Stimulated activated CD4-positive, alpha-beta T cell treated with anti-CD3 and anti-CD28 coated beads, Interleukin-12 subunit alpha, Interleukin-12 subunit beta, amount 100 ng/mL, for 24 hours (primary cell): ENCODE results near the gene CAPZB.
A peak's percentile ranks its signal among the peaks of the same experiment; 100 is the strongest.

ENCODE experiments used
- DNase-seq, 2 experiments: peaks; one replicate each; pipeline ENCODE4 v3.0.0-alpha.2; 2020; ENCODE audit warnings: low read depth in 2 of 2

CAPZB gene

DNA sequence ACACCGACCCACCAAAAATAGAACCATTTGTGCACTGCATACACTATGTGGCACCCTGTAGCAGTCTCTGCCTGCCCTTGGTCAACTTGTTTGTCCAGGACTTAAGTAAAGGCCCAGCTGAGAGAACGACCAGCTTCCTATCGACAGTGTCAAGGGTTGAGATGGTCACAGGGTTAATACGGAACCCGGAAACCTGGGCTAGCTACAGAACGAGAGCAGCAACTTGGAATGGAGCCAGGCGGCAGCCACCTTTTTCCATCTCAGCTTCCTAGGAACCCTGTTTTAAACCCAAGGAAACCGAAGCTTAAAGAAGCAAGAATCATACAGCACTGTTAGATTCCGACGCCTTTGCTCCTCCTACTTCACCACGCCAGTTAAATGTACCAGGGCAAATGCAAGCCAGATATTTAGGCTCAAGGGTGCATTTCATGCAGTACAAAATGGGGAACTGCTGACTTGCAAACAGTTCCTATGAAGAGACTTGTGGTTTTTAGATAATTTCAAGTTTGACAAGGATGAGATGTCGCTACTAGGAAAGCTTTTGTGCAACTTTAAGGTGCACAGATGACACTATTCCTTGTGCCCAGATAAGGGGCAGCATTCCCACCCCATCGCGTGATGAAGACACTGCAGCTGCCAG, 137.7 kb downstream of the CAPZB start:
- no peak for DNase-seq

- no peak for DNase-seq
Observed at GRCh38 chr1:19346026-19346425, 139.3 kb downstream of the CAPZB start.

DNA sequence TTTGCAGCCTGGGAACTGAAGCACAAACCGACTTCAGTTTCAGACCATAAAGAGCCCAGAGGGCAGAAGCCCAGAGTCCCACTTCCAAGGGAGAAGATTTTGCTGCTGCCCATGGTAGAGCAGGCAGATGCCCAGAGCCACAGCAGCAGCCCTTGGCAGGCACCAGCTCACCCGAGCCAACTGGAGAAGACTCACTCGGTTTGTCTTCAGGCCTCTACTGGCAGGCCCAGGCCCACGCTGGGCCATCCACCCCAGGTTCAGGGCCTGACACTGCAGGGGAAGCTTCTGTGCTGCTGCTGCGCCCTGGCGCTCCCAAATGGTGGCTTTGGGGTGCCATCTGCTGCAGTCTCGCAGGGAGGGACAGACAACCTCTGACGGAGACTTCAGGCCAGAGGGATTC, 139.9 kb downstream of the CAPZB start:
- DNase-seq, result no peak

- DNase-seq, result no peak
Observed at GRCh38 chr1:19344831-19345230, 140.5 kb downstream of the CAPZB start.

GRCh38 chr1:19344372-19344810, 140.9 kb downstream of the CAPZB start:
- DNase-seq, result peak; percentile 11 to 22

DNA sequence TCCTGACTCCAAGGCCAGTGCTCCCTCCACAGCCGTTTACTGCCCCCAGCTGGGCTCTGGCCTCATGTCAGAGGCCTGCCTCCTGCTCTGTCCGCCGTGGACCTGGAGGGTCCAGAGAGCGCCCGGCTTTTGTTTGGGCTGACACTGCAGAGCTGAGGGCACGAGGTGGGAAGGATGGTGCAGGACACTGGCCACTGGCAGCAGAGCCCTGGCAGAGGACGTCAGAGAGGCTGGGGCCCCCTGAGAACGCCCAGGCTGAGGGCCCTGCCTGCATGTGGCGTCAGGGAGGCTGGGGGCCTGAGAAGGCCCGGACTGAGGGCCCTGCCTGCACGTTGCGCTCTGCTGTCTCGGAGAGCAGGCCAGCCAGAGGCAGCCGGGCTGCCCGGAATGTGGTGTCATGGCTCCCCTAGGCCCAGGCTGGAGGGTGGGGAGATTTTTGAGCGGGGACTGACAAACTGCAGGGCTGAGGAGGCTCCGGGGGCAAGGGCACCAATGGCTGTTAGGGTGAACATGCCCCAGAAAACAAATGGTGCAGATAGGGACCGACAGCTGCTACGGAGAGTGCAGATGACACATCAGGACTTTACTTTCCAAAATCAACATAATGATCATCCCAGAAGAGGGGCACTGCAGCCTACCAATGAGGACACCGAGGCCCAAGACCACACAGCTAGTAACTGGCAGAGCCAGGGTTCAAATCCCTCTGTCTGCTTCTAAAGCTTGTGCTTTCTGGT, 141.6 kb downstream of the CAPZB start:
- DNase-seq, result no peak

DNA sequence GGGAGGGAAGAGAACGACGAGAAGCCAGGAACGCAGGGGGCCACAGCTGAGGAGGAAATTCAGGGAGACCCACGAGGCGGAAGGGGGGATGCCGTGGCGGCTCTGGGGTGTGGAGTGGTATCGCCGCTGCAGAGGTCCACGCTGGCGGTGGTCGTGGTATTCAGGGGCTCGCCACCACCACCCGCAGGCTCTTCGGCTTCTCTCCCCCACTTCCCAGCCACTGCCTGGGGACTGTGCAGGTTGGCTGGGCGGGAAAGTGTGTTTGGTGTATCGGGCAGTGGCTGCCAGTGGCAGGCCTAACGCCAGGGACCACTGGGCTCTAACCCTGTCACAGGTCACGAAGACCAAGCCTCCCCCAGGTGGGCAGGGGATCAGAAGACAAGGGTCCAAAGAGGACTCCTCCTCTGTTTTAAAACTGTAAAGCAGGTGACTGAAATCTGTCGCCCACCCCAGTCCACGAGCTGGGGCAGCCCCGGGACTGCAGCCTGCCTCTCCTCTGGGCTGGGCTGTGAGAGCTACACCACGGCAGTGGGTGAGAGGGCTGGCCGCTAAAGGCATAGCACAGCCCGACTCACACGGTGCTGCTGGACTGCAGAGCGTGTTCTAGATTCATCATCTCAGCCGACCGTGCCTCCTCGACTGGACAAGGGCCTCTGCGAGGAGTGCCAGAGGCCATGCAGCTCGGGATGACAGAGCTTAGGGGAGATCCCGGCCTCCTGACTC, 142.3 kb downstream of the CAPZB start:
- DNase-seq, result no peak

DNA sequence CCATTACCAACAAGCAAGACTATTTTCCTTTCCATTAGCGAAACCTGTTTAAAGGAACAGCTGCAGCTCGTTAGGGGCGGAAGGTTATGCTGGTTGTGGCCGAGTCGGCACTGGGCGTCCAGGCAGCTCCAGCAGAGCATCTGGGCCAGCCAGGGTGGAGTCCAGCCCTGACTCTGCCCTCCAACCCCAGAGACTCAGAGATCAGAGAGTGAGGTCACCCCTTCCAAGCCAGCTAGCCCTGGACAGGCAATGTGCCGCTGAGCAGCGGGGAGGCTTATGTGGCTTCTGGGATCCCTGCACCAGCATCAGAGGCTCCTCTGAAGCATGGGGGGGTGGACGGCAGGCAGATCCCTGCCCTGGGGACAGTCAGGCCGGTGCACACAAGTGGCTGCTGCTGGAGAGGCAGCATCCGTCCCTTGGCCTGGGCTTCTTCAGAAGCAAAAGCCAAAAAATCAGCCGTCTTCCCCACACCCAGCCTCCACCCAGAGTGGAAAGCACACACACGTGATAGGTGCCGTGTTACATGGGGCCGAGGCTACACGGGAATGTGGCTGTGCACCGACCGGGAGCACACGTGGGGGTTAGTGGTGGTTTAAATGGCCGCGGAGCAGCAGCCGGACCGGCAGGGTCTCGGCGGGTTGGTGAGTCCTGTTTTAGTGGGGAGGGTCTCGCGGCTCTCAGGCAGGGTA, 143.1 kb downstream of the CAPZB start:
- no peak for DNase-seq

- peak; percentile 47 to 80 for DNase-seq
Observed at GRCh38 chr1:19341201-19342061, 143.9 kb downstream of the CAPZB start.

- DNase-seq, result no peak
Observed at GRCh38 chr1:19340387-19340937, 144.9 kb downstream of the CAPZB start.

GRCh38 chr1:19339214-19339861, 146.0 kb downstream of the CAPZB start:
- no peak for DNase-seq

- no peak for DNase-seq
Observed at GRCh38 chr1:19338323-19338762, 147.0 kb downstream of the CAPZB start.

DNA sequence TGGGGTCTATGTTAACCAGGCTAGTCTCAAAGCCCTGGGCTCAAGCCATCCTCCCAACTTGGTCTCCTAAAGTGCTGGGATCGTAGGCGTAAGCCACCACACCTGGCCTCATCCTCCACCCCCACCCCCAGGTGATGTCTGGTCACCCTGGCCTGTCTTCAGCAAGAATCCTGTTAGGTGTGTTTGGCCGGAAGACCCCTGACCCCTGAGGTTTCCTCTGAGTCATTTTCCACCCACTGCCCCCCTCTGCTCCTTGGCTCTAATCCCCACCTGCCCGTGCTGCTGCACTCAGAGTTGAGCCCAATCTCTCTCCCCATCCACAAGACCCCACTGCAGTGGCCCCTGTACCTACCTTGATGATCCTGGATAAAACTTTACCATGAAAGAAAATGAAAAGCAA, 148.1 kb downstream of the CAPZB start:
- no peak for DNase-seq

DNA sequence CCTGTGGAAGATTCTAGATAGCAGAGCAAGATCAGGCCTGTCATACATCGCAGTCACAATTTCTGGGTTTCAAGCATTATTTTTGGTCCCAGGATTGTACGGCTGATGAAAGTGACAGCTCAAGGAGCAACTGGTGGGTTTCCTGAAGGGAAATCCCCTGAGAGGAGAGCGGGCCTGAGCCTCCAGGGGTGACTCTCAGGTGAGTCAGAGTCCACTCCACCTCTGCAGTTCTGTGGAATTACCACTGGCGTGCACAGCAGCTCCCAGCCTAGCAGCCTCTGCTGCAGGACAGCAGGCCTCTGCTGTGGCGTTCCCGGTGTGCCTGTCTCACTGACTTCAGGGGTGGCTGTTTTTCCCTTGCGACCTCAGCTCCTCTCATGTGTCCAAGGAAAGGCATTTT, 148.8 kb downstream of the CAPZB start:
- DNase-seq, result peak; percentile 38 to 49

DNA sequence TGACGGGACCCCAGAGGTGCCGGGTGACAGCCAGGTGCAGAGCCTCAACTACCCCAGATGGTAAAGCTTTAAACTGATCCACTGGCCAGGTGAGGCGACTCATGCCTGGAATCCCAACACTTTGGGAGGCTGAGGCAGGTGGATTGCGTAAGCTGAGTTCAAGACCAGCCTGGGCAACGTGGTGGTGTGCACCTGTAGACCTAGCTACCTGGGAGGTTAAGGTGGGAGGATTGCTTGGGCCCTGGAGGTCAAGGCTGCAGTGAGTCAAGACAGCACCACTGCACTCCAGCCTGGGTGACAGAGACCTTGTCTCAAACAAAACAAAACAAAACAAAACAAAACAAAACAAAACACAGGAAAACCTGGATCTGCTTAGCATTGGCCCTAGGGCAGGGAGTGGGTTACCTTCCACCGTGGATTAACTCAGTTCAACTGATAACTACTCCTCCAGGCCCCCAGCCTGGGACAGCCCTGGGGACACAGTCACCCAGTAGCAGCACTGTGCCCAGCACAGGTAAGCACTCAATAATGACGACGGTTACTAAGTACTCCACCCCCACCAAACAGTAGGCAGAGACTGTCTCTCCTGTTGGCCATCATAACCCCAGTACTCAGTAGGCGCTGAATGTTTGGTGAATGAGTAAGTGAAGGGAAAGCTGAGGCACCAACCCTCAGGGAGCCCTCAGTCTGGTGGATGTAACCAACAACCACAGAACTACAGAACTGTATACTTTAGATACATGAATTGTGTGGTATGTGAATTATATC, 151.6 kb downstream of the CAPZB start:
- no peak for DNase-seq

DNA sequence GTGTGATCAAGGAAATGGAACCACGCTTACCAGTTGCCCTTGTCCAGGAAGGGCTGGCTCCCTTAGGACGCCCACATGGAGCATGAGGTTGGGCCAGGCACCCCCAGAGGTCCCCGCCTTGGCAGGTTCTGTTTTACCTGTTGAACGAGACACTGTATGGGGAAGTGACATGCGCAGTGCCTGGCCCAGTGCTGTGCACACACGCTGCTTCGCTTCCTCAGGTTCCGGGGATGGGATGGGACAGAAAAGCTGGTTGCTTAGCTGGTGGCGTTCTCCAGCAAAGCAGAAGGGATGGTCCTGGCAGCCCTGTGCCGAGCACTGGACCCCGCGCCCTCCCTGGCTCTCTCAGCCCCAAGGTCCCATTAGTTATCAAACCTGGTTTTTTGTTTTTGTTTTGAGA, 152.5 kb downstream of the CAPZB start:
- DNase-seq, result no peak

DNA sequence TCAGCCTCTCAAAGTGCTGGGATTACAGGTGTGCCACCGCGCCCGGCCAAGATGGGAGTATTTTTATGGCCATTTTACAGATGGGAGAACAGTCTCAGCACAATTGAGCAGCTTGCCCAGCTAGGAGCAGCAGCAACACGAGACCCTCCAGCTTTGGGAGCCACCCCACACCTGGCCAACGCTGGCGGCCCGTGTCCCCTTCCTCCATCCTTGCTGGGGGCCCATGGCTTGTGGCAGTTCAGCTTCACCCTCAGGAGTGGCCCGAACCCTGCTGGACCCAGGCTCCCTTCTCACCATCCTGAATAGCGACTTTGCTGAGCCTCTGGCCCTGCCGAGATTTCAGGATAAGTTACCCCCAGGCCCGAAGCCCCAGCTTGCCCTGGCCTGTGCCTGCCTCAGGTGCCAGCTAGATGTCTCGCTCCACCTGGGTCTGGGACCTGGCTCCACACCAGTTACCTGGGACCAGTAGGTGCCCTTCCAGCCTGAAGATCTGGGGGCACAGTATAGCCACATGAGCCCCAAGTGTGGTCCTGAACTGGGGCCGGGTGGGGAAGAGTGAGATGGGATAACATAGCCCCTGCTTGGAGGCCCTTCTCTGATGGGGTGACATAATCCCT, 154.0 kb downstream of the CAPZB start:
- DNase-seq, result no peak

DNA sequence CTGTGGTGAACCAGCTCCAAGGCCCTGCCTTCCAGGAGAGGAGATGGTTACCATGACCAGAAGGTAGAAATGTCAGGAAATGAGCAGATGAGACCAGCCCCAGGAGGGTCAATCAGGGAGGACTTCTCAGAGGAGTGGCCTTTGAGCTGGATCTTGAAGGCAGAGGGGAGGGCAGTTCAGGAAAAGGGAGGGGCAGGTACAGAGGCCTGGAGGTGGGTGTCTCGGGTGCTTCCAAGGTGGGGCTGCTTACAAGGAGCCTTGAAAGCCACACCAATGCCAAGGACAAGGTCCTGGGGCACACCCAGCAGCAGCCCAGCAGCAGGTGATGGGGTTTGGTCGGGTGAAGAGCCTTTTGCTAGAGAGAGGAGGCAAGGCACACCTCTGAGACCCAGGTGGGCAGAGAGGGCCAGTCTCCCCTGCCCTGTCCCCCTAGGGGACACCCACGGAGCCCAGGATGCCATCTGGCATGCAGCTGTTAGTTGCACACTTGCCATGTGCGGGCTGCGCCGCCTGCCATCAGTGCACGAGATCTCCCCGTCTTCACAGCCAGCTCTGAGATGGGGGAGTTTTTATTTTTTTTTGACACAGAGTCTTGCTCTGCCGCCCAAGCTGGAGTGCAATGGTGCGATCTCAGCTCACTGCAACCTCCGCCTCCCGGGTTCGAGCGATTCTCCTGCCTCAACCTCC, 154.7 kb downstream of the CAPZB start:
- DNase-seq, result no peak

- DNase-seq, result no peak
Observed at GRCh38 chr1:19329611-19330010, 155.7 kb downstream of the CAPZB start.
